ENCODE data around the gene SLC14A1. TPM values are rescaled to one million over a fixed set of nuclear protein-coding genes. Genes with fewer than 3 reads are reported as not detected.

SLC14A1 gene
- total RNA-seq, 3 donors from 2014 or later (not counting 1 experiment from before 2014, with no cell fraction given): 21.2 to 51.6 (median 42.2) TPM

DNA sequence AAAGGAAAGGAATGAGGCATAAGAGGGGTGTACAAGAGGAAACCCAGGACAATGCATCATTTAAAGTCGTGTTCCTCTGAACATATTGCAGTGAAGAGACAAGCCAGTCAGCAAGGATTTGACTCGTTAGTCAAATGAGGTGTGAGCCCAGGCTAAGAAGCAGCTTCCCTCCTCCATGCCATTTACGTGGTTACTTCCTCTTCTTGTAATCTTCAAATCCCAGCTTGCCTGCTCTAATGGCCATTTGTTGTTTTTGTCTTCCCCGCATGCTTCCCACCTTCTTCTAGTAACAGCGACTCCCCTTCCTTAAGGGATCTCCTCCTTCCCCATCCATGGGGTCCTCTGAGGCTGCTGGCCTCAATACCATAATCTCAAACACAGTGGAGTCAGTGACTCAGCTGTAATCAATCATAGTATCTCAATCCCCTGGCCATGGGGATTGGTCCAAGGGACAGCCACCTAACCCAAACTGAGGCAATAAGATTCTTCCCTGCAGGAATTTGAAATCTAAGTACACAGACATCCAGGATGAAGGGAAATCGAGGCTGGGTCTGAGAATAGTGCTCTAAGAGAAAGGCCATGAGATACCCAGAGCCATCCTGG lies 37.6 kb downstream of the SLC14A1 start:
- Mint-ChIP-seq H3K4me1 (peaks cover 5 to 9% of the 10 kb centered on the region in 2 donors), H3K4me3 (no peak overlapping the region), H3K27me3 (ENCODE audit: low read depth in 2 of 2) (peaks cover 0 to 8% of the 10 kb centered on the region in 2 donors), H3K27ac (no peak overlapping the region), H3K9me3 (no peaks in the 10 kb centered on the region), H3K36me3 (no peaks in the 10 kb centered on the region)
- no peaks in the 10 kb centered on the region for H3K4me1 ChIP-seq (ENCODE audit: control insufficient read depth, insufficient read depth, low read length)
- no peak overlapping the region for H3K4me3 ChIP-seq (ENCODE audit: low read length)
- H3K9me3 ChIP-seq (ENCODE audit: control insufficient read depth, insufficient read depth, low read length): no peaks in the 10 kb centered on the region
- no peaks in the 10 kb centered on the region for H3K27me3 ChIP-seq (ENCODE audit: control insufficient read depth, insufficient read depth, low read length)
- TF ChIP-seq, protein P1, sequence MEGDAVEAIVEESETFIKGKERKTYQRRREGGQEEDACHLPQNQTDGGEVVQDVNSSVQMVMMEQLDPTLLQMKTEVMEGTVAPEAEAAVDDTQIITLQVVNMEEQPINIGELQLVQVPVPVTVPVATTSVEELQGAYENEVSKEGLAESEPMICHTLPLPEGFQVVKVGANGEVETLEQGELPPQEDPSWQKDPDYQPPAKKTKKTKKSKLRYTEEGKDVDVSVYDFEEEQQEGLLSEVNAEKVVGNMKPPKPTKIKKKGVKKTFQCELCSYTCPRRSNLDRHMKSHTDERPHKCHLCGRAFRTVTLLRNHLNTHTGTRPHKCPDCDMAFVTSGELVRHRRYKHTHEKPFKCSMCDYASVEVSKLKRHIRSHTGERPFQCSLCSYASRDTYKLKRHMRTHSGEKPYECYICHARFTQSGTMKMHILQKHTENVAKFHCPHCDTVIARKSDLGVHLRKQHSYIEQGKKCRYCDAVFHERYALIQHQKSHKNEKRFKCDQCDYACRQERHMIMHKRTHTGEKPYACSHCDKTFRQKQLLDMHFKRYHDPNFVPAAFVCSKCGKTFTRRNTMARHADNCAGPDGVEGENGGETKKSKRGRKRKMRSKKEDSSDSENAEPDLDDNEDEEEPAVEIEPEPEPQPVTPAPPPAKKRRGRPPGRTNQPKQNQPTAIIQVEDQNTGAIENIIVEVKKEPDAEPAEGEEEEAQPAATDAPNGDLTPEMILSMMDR (IDR thresholded peaks at IDR 0.05): no peak
- intact Hi-C loops (cut with micrococcal nuclease): no loop called here
- 26% methylated on average over 5 of the region's 6 CpGs for WGBS (ENCODE audit: insufficient coverage)
- no peaks in the 10 kb centered on the region for H3K36me3 ChIP-seq (ENCODE audit: control insufficient read depth, insufficient read depth, low read length)
- no peak for ATAC-seq
- no peak overlapping the region for H3K27ac ChIP-seq (ENCODE audit: low read length)
- DNase-seq: no peak

- H3K27ac Mint-ChIP-seq: no peak overlapping the region
Observed at GRCh38 chr18:45764000-45764686, 40.2 kb downstream of the SLC14A1 start.

DNA sequence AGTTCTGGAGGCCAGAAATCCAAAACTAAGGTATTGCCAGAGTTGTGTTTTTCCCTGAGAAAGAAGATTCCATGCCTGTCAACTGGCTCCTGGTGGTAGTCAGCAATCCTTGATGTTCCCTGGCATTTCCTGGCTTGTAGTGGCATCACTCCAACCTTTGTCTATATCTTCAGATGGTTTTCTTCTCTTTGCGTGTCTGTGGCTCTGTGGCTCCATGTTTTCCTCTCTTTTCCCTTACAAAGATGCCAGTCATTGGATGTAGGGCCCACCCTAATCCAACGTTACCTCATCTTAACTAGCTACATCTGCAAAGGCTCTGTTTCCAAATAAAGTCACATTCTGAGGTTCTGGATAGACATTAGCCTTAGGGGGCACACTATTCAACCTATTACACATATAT lies 41.8 kb downstream of the SLC14A1 start:
- TF ChIP-seq, protein P1 (IDR thresholded peaks at IDR 0.05): no peak
- Histone ChIP-seq H3K36me3 (ENCODE audit: control insufficient read depth, insufficient read depth, low read length) (no peaks in the 10 kb centered on the region), H3K4me3 (ENCODE audit: low read length) (no peak overlapping the region), H3K4me1 (ENCODE audit: control insufficient read depth, insufficient read depth, low read length) (no peaks in the 10 kb centered on the region), H3K27ac (ENCODE audit: low read length) (no peak overlapping the region), H3K27me3 (ENCODE audit: control insufficient read depth, insufficient read depth, low read length) (no peaks in the 10 kb centered on the region), H3K9me3 (ENCODE audit: control insufficient read depth, insufficient read depth, low read length) (no peaks in the 10 kb centered on the region)
- Mint-ChIP-seq H3K27me3 (ENCODE audit: low read depth in 2 of 2) (peaks cover 9 to 14% of the 10 kb centered on the region in 2 donors), H3K4me1 (peaks cover 12 to 14% of the 10 kb centered on the region in 2 donors), H3K36me3 (no peaks in the 10 kb centered on the region), H3K9me3 (peaks cover 0 to 6% of the 10 kb centered on the region in 2 donors), H3K27ac (no peak overlapping the region), H3K4me3 (no peak overlapping the region)
- intact Hi-C loops (cut with micrococcal nuclease): no loop called here
- ATAC-seq (no peak), DNase-seq (no peak)
- WGBS (ENCODE audit: insufficient coverage): 67% methylated on average over 2 of the region's 2 CpGs

More at GRCh38 chr18:45764000-45764686, 40.2 kb downstream of the SLC14A1 start:
- Histone ChIP-seq H3K27me3 (ENCODE audit: control insufficient read depth, insufficient read depth, low read length) (no peaks in the 10 kb centered on the region), H3K9me3 (ENCODE audit: control insufficient read depth, insufficient read depth, low read length) (no peaks in the 10 kb centered on the region), H3K4me1 (ENCODE audit: control insufficient read depth, insufficient read depth, low read length) (no peaks in the 10 kb centered on the region), H3K4me3 (ENCODE audit: low read length) (no peak overlapping the region), H3K36me3 (ENCODE audit: control insufficient read depth, insufficient read depth, low read length) (no peaks in the 10 kb centered on the region), H3K27ac (ENCODE audit: low read length) (no peak overlapping the region)
- peaks cover 0 to 6% of the 10 kb centered on the region in 2 donors for H3K27me3 Mint-ChIP-seq (ENCODE audit: low read depth in 2 of 2)
- TF ChIP-seq, protein P1 (IDR thresholded peaks at IDR 0.05): no peak
- H3K4me3 Mint-ChIP-seq: no peak overlapping the region
- DNase-seq (no peak), ATAC-seq (no peak)
- intact Hi-C loops (cut with micrococcal nuclease): no loop called here
- no peaks in the 10 kb centered on the region for H3K9me3 Mint-ChIP-seq
- peaks cover 5 to 9% of the 10 kb centered on the region in 2 donors for H3K4me1 Mint-ChIP-seq
- no peaks in the 10 kb centered on the region for H3K36me3 Mint-ChIP-seq
- WGBS (ENCODE audit: insufficient coverage): 85% methylated on average over 3 of the region's 3 CpGs

All from natural killer cell (primary cell).